ENCODE measurements around the gene INO80.
"Not testable (repeated sequence)": the region's sequence is repeated elsewhere in the genome, so short reads cannot be mapped to it uniquely, and the experiment has no call there.

Gene INO80

GRCh38 chr15:41139619-41140018 lies 23.5 kb upstream of the INO80 start:
- H3K27me3 ChIP-seq (ENCODE audit: control insufficient read depth, insufficient read depth, low read length, poor library complexity, severe bottlenecking) = no peaks in the 10 kb centered on the region
- H3K36me3 ChIP-seq (ENCODE audit: control insufficient read depth, insufficient read depth, low read length) = no peaks in the 10 kb centered on the region
- H3K4me3 ChIP-seq (ENCODE audit: insufficient read depth, low read depth, low read length) = no peak overlapping the region
- no peaks in the 10 kb centered on the region for H3K4me1 ChIP-seq (ENCODE audit: control insufficient read depth, insufficient read depth, low read length)
- no peak overlapping the region for H3K27ac ChIP-seq (ENCODE audit: insufficient read depth, low read depth, low read length, poor library complexity, severe bottlenecking)
- H3K9me3 ChIP-seq (ENCODE audit: control insufficient read depth, low read length) = no peaks in the 10 kb centered on the region
- 81 to 93% methylated on average over 4 to 5 of the region's 5 CpGs for WGBS, 2 experiments

DNA sequence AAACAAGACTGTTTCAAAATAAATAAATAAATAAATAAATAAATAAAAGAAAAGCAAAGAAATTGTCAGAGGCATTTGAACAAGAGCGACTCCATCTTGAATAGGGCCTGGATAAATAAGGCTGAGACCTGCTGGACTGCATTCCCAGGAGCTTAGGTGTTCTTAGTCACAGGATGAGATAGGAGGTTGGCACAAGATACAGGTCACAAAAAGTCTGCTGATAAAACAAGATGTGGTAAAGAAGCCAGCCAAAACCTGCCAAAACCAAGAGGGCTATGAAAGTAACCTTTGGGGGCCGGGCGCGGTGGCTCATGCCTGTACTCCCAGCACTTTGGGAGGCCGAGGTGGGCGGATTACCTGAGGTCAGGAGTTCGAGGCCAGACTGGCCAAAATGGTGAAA lies 23.0 kb upstream of the INO80 start:
- not testable (repeated sequence) for H3K9me3 ChIP-seq (ENCODE audit: control insufficient read depth, low read length); H3K36me3 ChIP-seq (ENCODE audit: control insufficient read depth, insufficient read depth, low read length); H3K4me1 ChIP-seq (ENCODE audit: control insufficient read depth, insufficient read depth, low read length); H3K4me3 ChIP-seq (ENCODE audit: insufficient read depth, low read depth, low read length); H3K27ac ChIP-seq (ENCODE audit: insufficient read depth, low read depth, low read length, poor library complexity, severe bottlenecking); H3K27me3 ChIP-seq (ENCODE audit: control insufficient read depth, insufficient read depth, low read length, poor library complexity, severe bottlenecking)
- 91 to 97% methylated on average over 7 of the region's 7 CpGs for WGBS, 2 experiments

- H3K4me3 ChIP-seq (ENCODE audit: insufficient read depth, low read depth, low read length); H3K27ac ChIP-seq (ENCODE audit: insufficient read depth, low read depth, low read length, poor library complexity, severe bottlenecking); H3K4me1 ChIP-seq (ENCODE audit: control insufficient read depth, insufficient read depth, low read length); H3K36me3 ChIP-seq (ENCODE audit: control insufficient read depth, insufficient read depth, low read length); H3K27me3 ChIP-seq (ENCODE audit: control insufficient read depth, insufficient read depth, low read length, poor library complexity, severe bottlenecking); H3K9me3 ChIP-seq (ENCODE audit: control insufficient read depth, low read length): not testable (repeated sequence)
- 93 to 96% methylated on average over 6 of the region's 6 CpGs for WGBS, 2 experiments
These were observed 19.5 kb upstream of the INO80 start for GRCh38 chr15:41135580-41135979.

GRCh38 chr15:41133454-41133853 lies 17.4 kb upstream of the INO80 start:
- Histone ChIP-seq H3K4me1 (ENCODE audit: control insufficient read depth, insufficient read depth, low read length) (no peaks in the 10 kb centered on the region), H3K27ac (ENCODE audit: insufficient read depth, low read depth, low read length, poor library complexity, severe bottlenecking) (no peak overlapping the region)
- WGBS, 2 experiments = 87 to 90% methylated on average over 10 of the region's 10 CpGs

DNA sequence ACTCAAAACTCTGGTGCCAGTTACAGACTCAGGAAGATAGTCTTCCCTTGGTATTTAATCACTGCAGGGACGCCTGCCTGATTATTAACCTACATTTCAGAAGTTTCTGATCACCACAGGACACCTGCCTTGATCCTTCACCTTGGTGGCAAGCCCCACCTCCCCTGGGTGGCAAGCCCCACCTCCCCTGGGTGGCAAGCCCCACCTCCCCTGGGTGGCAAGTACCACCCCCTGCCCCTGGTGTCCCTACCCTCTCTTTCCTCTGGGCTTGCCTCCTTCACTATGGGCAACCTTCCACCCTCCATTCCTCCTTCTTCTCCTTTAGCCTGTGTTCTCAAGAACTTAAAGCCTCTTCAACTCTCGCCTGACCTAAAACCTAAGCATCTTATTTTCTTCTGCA lies 16.0 kb upstream of the INO80 start:
- 89 to 96% methylated on average over 2 of the region's 2 CpGs for WGBS, 2 experiments
- not testable (repeated sequence) for H3K27me3 ChIP-seq (ENCODE audit: control insufficient read depth, insufficient read depth, low read length, poor library complexity, severe bottlenecking); H3K4me1 ChIP-seq (ENCODE audit: control insufficient read depth, insufficient read depth, low read length); H3K9me3 ChIP-seq (ENCODE audit: control insufficient read depth, low read length); H3K36me3 ChIP-seq (ENCODE audit: control insufficient read depth, insufficient read depth, low read length); H3K4me3 ChIP-seq (ENCODE audit: insufficient read depth, low read depth, low read length); H3K27ac ChIP-seq (ENCODE audit: insufficient read depth, low read depth, low read length, poor library complexity, severe bottlenecking)

More at GRCh38 chr15:41133454-41133853, 17.4 kb upstream of the INO80 start:
- H3K27me3 ChIP-seq (ENCODE audit: control insufficient read depth, insufficient read depth, low read length, poor library complexity, severe bottlenecking) = no peaks in the 10 kb centered on the region
- no peak overlapping the region for H3K4me3 ChIP-seq (ENCODE audit: insufficient read depth, low read depth, low read length)
- no peaks in the 10 kb centered on the region for H3K36me3 ChIP-seq (ENCODE audit: control insufficient read depth, insufficient read depth, low read length)
- H3K9me3 ChIP-seq (ENCODE audit: control insufficient read depth, low read length) = no peaks in the 10 kb centered on the region

DNA sequence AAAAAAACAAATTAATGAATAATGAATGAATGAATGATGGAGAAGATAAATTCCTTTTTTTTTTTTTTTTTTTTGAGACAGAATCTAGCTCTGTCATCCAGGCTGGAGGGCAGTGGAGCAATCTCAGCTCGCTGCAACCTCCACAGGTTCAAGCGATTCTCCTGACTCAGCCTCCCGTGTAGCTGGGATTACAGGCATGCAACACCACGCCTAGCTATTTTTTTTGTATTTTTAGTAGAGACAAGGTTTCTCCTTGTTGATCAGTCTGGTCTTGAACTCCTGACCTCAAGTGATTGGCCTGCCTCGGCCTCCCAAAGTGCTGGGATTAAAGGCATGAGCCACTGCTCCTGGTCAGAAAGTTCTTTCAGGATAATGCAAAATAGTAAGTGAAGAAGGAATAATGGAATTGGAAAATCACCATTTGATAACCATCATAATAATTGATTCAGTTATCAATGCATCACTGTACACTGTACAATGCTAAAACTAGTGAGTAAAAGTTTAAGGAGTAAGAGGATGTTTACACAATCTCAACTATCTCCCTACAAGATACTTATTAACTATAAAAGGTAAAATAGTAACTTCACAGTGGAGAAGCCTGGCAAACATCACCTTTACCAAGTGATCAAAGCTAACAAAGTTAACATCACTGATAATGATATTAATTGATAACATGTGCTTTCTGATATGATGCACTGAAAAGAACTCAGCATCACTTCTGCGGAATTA lies 12.3 kb upstream of the INO80 start:
- no peaks in the 10 kb centered on the region for H3K27me3 ChIP-seq (ENCODE audit: control insufficient read depth, insufficient read depth, low read length, poor library complexity, severe bottlenecking)
- no peaks in the 10 kb centered on the region for H3K36me3 ChIP-seq (ENCODE audit: control insufficient read depth, insufficient read depth, low read length)
- no peaks in the 10 kb centered on the region for H3K9me3 ChIP-seq (ENCODE audit: control insufficient read depth, low read length)
- H3K4me3 ChIP-seq (ENCODE audit: insufficient read depth, low read depth, low read length) = no peak overlapping the region
- WGBS, 2 experiments = 93 to 94% methylated on average over 6 of the region's 6 CpGs
- no peaks in the 10 kb centered on the region for H3K4me1 ChIP-seq (ENCODE audit: control insufficient read depth, insufficient read depth, low read length)
- H3K27ac ChIP-seq (ENCODE audit: insufficient read depth, low read depth, low read length, poor library complexity, severe bottlenecking) = no peak overlapping the region

DNA sequence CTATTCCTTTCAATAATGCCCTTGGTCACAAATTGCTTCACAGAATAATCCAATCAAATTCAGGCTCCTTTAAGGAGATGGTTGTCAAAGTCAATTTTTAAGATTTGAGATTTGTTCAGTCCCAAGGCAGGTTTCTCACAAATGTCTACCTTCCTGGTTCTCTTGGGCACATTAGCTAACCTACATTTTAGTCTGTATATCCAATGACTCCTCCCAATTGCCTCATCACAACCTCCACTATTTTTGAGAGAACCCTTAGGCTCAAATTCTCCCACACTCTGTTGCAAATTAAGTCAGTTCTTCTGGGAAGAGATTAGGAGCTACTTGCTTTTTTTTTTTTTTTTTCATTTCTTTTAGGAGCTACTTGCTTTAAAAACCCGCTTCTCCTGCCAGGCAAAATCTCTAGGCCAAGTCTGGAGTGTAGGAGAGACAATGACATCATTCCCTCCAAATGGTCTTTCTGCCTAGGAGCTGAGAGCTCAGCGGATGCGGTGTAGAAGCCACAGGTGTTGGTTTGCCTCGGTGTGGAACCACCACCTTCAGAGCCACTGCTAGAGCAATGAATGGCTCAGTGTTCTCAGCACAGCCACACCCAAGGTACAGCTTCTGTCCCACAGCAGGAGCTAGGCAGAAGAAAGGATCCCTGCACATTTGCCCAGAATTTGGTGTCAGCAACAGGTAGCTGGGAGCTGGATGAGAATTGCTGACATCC lies 10.0 kb upstream of the INO80 start:
- Histone ChIP-seq H3K27ac (ENCODE audit: insufficient read depth, low read depth, low read length, poor library complexity, severe bottlenecking) (no peak overlapping the region), H3K27me3 (ENCODE audit: control insufficient read depth, insufficient read depth, low read length, poor library complexity, severe bottlenecking) (no peaks in the 10 kb centered on the region), H3K4me3 (ENCODE audit: insufficient read depth, low read depth, low read length) (no peak overlapping the region), H3K4me1 (ENCODE audit: control insufficient read depth, insufficient read depth, low read length) (no peaks in the 10 kb centered on the region), H3K9me3 (ENCODE audit: control insufficient read depth, low read length) (no peaks in the 10 kb centered on the region), H3K36me3 (ENCODE audit: control insufficient read depth, insufficient read depth, low read length) (no peaks in the 10 kb centered on the region)
- 91 to 95% methylated on average over 4 of the region's 4 CpGs for WGBS, 2 experiments

DNA sequence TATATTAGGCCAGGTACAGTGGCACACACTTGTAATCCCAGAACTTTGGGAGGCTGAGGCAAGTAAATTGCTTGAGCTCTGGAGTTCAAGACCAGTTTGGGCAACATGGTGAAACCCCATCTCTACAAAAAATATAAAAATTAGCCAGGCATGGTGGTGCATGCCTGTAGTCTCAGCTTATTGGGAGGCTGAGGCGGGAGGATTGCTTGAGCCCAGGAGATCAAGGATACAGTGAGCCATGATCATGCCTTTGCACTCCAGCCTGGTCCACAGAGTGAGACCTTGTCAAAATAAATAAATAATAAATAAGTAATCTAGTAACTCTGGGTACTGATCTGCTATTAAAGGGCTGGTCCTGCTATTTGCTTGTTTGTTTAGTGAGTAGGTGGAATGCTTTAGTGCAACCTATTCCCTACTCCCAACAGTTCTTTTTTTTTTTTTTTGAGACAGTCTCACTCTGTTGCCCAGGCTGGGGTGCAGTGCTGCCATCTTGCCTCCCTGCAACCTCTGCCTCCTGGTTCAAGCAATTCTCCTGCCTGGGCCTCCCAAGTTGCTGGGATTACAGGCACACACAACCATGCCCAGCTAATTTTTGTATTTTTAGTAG lies 9.1 kb upstream of the INO80 start:
- no peak overlapping the region for H3K27ac ChIP-seq (ENCODE audit: insufficient read depth, low read depth, low read length, poor library complexity, severe bottlenecking)
- no peaks in the 10 kb centered on the region for H3K36me3 ChIP-seq (ENCODE audit: control insufficient read depth, insufficient read depth, low read length)
- H3K4me3 ChIP-seq (ENCODE audit: insufficient read depth, low read depth, low read length) = no peak overlapping the region
- no peaks in the 10 kb centered on the region for H3K4me1 ChIP-seq (ENCODE audit: control insufficient read depth, insufficient read depth, low read length)
- no peaks in the 10 kb centered on the region for H3K9me3 ChIP-seq (ENCODE audit: control insufficient read depth, low read length)
- no peaks in the 10 kb centered on the region for H3K27me3 ChIP-seq (ENCODE audit: control insufficient read depth, insufficient read depth, low read length, poor library complexity, severe bottlenecking)
- WGBS, 2 experiments = 88 to 95% methylated on average over 1 of the region's 1 CpG

DNA sequence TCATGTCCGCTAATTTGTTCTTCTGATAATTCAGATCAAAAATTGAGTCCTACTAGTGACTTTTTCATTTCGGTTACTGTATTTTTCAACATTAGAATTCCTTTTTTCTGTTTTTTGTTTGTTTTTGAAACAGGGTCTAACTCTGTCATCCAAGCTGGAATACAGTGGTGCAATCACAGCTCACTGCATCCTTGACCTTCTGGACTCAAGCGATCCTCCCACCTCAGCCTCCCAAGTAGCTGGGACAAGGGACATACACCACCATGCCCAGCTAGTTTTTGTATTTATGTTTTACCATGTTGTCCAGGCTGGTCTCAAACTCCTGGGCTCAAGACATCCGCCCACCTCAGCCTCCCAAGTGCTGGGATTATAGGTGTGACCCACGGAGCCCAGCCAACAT lies 8.0 kb upstream of the INO80 start:
- Histone ChIP-seq H3K27me3 (ENCODE audit: control insufficient read depth, insufficient read depth, low read length, poor library complexity, severe bottlenecking) (no peaks in the 10 kb centered on the region), H3K27ac (ENCODE audit: insufficient read depth, low read depth, low read length, poor library complexity, severe bottlenecking) (no peak overlapping the region), H3K4me1 (ENCODE audit: control insufficient read depth, insufficient read depth, low read length) (no peaks in the 10 kb centered on the region), H3K36me3 (ENCODE audit: control insufficient read depth, insufficient read depth, low read length) (no peaks in the 10 kb centered on the region), H3K9me3 (ENCODE audit: control insufficient read depth, low read length) (no peaks in the 10 kb centered on the region), H3K4me3 (ENCODE audit: insufficient read depth, low read depth, low read length) (no peak overlapping the region)
- WGBS, 2 experiments = 93% methylated on average over 5 of the region's 5 CpGs

- H3K9me3 ChIP-seq (ENCODE audit: control insufficient read depth, low read length) = no peaks in the 10 kb centered on the region
- H3K36me3 ChIP-seq (ENCODE audit: control insufficient read depth, insufficient read depth, low read length) = no peaks in the 10 kb centered on the region
- no peak overlapping the region for H3K27ac ChIP-seq (ENCODE audit: insufficient read depth, low read depth, low read length, poor library complexity, severe bottlenecking)
- H3K27me3 ChIP-seq (ENCODE audit: control insufficient read depth, insufficient read depth, low read length, poor library complexity, severe bottlenecking) = no peaks in the 10 kb centered on the region
- H3K4me1 ChIP-seq (ENCODE audit: control insufficient read depth, insufficient read depth, low read length) = no peaks in the 10 kb centered on the region
- H3K4me3 ChIP-seq (ENCODE audit: insufficient read depth, low read depth, low read length) = no peak overlapping the region
- 83 to 91% methylated on average over 2 of the region's 2 CpGs for WGBS, 2 experiments
These were observed 6.8 kb upstream of the INO80 start for GRCh38 chr15:41122849-41123248.
